NCI-H446 (cell line): Measurements from ENCODE around the gene SEMA3D.
"Not testable (repeated sequence)": the region's sequence is repeated elsewhere in the genome, so short reads cannot be mapped to it uniquely, and the experiment has no call there.

ENCODE experiments used
- DNase-seq, 2 experiments: peaks; one replicate each; lab custom pipeline; 2025; lab: John Stamatoyannopoulos, UW

Gene SEMA3D

GRCh38 chr7:84997626-84998025, 189.2 kb downstream of the SEMA3D start:
- DNase-seq, result no peak

DNA sequence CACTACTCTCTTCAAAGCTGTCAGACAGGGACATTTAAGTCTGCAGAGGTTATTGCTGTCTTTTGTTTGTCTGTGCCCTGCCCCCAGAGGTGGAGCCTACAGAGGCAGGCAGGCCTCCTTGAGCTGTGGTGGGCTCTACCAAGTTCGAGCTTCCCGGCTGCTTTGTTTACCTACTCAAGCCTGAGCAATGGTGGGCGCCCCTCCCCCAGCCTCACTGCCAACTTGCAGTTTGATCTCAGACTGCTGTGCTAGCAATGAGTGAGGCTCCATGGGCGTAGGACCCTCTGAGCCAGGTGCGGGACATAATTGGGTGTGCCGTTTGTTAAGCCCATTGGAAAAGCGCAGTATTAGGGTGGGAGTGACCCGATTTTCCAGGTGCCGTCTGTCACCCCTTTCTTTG, 193.9 kb downstream of the SEMA3D start:
- DNase-seq, result not testable (repeated sequence)

GRCh38 chr7:84985073-84985784, 201.6 kb downstream of the SEMA3D start:
- DNase-seq, result no peak

DNA sequence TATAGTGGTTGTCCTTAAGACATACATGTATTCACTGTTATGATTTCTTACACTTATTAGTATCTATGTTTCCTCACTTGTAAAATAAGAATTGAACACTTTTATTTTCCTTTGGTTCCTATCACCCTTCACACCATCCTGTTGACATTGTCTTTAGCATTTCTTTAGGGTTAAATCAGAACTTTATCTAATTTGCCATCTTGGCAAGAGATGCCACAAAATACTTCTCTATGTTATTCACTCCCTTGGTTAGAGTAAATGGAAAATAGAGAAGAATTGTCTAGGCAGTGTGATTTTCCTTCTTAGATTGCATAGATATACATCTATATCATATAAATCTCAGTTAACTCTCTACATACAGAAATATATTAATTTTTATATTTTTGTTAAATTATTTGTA, 204.7 kb downstream of the SEMA3D start:
- no peak for DNase-seq

DNA sequence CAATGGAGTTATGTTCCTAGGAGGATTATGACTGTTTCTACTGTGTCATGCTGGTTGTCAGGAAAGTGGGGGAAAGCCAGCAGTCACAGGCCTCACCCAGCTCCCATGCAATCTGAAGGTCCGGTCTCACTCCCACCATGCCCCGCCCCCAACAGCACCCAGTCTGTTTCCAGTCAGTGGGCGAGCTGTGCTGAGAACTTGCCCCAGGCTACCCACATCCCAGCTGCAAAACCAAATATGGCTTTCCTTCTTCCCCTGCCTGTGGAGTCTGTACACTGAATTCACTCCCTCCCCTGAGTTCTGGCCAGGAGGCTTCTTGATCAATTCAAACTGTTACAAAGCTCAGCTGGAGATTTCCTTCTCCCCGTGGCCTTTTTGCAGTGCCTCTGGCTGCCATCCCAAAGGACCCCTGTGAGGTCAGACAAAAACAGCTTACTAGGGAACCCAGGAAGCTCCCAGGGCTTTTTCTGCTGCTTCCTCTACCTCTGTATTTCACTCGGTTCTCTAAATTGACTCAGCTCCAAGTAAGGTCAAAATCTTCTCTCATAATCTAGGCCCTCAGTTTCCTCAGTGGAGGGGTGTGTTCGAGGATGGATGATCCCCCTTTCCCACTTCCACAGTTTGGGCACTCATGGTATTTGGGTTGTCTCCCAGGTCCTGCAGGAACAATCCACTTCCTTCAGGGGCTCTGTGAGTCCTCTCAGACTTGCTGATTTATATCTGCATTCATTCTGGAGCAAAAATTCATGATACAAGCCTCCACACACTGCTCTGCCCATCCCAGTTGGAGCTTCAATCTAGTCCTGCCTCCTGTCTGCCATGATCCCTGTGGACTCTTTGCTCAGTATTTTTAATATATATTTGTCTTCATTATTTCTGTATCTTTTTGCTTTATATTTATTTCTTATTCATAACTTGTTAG, 205.5 kb downstream of the SEMA3D start:
- no peak for DNase-seq

- DNase-seq, result peak in 1 of 2 experiments; percentile 49
Measured at GRCh38 chr7:84975586-84976185, 211.2 kb downstream of the SEMA3D start.

DNA sequence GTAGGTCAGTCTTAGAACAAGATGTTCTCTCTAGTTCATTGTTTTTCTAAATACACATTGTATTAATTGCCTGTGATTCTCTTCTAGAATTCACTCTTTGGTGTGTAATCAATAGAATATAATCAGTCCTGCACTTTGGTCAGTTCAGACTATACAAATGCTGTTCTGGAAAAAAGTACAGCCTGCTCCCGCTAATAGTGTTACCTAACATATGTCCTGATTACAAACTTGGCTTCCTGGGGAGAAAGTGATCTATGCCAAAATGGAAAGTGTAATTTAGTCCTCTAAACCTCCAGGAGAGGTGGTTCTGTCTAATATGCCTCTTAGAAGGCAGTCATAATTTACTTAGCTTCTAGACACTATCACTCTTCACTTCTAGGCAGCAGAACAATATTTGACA, 215.5 kb downstream of the SEMA3D start:
- DNase-seq, result peak in 1 of 2 experiments; percentile 64

- no peak for DNase-seq
Measured at GRCh38 chr7:84970670-84971069, 216.2 kb downstream of the SEMA3D start.

DNA sequence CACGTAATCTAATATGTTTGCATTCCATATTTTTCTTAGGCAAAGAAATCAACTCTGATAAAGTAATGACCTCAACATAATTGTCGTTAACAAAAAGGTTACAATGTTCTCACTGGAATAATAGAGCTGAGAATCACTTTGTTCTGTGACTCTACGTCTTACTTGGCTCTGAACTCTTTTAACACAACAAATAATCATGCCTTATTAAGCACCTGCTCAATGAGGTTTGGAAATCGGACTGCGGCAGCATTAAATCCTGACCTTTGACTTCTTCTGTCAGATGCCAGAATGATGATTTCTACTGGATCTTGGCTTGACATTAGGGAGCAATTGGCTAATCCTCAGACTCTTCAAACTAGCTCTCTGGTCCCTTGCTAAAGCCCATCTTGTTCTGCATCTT, 233.6 kb downstream of the SEMA3D start:
- no peak for DNase-seq

DNA sequence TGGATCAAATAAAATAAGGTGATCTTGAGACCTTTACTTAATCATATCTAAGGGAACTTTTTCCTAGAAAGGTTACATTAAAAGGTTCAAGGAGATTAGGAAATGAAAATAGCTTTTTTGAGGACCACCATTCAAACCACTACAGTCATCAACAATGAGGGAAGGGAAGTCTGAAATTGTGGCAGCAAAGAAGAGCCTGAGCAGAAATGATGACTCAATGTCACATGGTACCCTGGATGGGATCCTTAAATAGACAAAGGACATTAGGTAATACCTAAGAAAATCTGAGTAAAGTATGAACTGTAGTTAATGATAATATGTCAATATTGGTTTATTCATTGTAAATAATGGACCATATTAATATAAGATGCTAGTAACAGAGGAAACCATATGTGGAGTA, 236.0 kb downstream of the SEMA3D start:
- no peak for DNase-seq

GRCh38 chr7:84949501-84949900, 237.4 kb downstream of the SEMA3D start:
- no peak for DNase-seq

DNA sequence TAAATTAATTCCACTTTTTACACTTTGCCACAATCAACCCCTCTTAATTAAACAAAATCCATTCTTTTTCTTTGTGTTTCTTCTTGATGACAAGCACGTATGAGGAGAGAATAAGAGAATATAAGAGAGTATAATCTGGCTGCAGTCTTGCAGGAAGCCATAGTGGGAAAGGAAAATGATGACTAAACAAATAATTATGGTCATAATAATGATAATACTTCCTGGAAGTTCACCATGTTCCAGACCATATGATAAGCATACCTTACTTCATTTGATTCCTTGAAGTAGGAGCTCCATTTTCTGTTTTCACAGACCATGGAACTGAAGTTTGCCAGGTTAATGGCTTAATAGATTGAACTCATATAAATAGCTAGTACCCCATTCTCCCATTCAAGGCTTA, 237.8 kb downstream of the SEMA3D start:
- DNase-seq, result no peak

DNA sequence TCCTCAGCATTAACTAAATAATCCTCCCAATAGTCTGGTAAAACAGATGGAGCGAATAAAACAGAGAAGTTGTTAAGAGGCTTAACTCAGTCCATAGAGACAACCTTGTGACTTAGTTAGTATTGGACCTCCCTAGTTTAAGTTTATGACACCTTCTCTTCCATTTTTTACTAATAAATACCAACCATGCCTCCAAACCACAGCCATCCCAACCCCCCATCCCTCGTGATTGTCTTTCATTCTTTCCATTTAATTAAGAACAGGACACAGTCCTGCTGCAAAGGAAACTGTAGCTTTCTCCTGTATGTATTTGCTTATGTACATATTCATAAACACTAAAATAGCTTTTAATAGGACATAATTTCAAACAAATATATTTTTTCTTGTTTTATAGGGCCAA, 238.2 kb downstream of the SEMA3D start:
- no peak for DNase-seq

DNA sequence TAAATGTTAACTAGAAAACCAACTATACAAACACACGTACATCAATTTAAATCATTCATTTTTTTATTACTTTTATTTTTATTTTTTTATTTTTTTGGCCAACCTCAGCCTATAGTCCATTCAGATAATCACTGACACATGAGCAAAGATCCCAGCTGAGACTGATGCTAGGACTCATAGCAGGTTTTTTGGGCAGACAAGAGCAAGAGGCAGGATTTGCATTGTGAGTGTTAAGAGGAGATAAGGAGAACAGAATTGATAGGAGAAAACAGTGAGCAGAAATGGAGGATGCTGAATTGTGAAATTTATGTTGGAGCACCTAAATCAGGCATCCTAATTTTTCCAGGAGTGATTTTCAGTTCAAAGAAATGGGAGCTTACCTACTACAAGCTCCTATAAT, 240.3 kb downstream of the SEMA3D start:
- no peak for DNase-seq
